ENCODE measurements around the gene ERBIN. TPM values are rescaled to one million over a fixed set of nuclear protein-coding genes. Genes with fewer than 3 reads are reported as not detected.
"Not testable (repeated sequence)": the region's sequence is repeated elsewhere in the genome, so short reads cannot be mapped to it uniquely, and the experiment has no call there.

Gene ERBIN, protein sequence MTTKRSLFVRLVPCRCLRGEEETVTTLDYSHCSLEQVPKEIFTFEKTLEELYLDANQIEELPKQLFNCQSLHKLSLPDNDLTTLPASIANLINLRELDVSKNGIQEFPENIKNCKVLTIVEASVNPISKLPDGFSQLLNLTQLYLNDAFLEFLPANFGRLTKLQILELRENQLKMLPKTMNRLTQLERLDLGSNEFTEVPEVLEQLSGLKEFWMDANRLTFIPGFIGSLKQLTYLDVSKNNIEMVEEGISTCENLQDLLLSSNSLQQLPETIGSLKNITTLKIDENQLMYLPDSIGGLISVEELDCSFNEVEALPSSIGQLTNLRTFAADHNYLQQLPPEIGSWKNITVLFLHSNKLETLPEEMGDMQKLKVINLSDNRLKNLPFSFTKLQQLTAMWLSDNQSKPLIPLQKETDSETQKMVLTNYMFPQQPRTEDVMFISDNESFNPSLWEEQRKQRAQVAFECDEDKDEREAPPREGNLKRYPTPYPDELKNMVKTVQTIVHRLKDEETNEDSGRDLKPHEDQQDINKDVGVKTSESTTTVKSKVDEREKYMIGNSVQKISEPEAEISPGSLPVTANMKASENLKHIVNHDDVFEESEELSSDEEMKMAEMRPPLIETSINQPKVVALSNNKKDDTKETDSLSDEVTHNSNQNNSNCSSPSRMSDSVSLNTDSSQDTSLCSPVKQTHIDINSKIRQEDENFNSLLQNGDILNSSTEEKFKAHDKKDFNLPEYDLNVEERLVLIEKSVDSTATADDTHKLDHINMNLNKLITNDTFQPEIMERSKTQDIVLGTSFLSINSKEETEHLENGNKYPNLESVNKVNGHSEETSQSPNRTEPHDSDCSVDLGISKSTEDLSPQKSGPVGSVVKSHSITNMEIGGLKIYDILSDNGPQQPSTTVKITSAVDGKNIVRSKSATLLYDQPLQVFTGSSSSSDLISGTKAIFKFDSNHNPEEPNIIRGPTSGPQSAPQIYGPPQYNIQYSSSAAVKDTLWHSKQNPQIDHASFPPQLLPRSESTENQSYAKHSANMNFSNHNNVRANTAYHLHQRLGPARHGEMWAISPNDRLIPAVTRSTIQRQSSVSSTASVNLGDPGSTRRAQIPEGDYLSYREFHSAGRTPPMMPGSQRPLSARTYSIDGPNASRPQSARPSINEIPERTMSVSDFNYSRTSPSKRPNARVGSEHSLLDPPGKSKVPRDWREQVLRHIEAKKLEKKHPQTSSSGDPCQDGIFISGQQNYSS (N-terminal part only)
- total RNA-seq = 56.6 and 62.8 TPM in 2 replicates
- 12.9 TPM for polyA plus RNA-seq (2012)

- peak; percentile 82 for DNase-seq (ENCODE audit: low read depth)
Measured at GRCh38 chr5:65926276-65926783, at the start of gene ERBIN. Gene ERBIN, plus strand, starts transcription at chr5:65926575. Its CDS starts 66,144 bp downstream, at chr5:65992719.

- no peak for DNase-seq (ENCODE audit: low read depth)
Measured at GRCh38 chr5:65876970-65877369, 49.4 kb upstream of the ERBIN start.

- peak; percentile 52 for DNase-seq (ENCODE audit: low read depth)
Measured at GRCh38 chr5:65879668-65880256, 46.6 kb upstream of the ERBIN start.

- DNase-seq (ENCODE audit: low read depth) = peak; percentile 80
Measured at GRCh38 chr5:65880496-65881072, 45.8 kb upstream of the ERBIN start.

DNA sequence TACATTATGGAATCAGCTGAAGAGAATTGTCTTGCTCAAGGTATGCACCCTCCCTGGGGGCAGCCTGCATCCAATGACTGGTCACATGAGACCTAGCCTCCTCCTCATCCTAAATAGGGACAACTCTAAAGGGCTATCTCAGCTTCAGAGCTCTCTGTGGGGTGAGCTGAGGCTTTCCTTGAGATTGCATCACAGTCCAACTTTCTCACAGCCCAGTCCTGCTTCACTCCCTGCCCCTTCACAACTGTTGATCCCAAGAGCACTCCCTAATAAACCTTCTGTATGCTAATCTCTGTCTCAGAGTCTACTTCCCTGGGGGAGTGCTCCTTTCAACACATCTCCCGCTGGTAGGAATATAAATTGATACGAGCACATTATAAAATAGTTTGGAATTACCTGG lies 44.1 kb upstream of the ERBIN start:
- no peak for DNase-seq (ENCODE audit: low read depth)

DNA sequence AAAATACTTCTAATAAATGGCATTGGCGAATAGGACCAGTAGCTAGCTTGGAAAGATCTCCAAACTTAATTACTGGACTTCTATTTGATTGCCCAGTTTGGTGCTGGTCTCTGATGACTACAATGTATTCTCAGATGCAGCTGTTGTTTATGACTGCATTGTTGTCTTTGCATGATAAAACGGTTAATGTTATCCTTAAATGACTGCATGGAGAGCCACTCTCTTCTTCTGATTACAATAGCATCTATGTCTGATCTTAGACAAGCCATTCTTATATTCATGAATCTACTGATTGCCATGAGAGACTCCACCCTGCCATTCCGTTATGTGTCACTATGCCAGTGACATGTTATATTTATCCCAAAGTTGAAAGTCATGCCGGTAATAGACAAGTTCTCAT lies 42.9 kb upstream of the ERBIN start:
- DNase-seq (ENCODE audit: low read depth) = peak; percentile 30

DNA sequence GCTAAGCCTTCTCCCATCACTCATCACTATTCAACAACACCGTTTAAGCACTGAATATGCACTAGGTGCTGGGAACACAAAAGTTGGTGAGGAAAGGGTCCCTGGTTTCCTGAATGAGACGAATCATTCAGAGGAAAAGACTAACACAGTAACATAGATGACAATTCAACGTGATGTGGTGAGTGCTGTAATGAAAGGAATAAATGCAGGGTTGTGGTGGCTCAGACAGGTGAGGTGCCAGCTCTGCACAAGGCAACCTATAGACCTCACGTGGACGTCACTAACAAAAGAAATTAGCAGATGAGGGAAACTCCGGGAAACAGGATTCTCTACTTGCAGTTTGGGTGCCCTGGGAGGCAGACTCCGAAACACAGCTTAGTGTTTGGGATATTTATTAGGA lies 40.0 kb upstream of the ERBIN start:
- DNase-seq (ENCODE audit: low read depth) = no peak

DNA sequence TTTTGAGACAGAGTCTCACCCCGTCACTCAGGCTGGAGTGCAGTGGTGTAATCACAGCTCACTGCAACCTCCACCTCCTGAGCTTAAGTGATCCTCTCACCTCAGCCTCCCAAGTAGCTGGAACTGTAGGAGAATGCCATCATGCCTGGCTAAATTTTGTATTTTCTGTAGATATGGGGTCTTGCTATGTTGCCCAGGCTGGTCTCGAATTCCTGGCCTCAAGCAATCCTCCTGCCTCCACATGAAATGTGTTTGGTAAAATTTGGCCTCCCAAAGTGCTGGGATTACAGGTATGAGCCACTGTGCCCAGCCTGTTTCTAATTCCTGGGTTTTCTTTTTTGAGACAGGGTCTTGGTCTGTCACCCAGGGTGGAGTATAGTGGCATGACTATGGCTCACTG lies 34.4 kb upstream of the ERBIN start:
- not testable (repeated sequence) for DNase-seq (ENCODE audit: low read depth)

DNA sequence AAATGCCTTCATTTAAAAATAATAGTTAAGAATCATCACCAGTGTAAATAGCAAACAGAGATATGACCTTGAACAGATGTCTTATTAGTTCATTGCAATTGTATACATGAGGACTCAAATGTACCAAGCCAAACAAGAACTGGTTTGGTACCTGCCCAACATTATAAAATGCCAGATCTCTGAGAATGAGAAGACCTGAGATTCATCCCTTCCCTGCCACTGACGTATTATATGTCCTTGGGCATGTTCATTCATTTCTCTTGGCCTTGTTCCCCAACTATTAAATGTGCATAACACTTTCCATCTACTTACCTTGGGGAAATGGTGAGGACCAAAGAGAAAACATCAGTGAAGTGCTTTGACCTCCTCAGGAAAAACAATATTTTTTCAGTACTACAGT lies 33.6 kb upstream of the ERBIN start:
- DNase-seq (ENCODE audit: low read depth) = no peak

GRCh38 chr5:65893749-65894430 lies 32.5 kb upstream of the ERBIN start:
- no peak for DNase-seq (ENCODE audit: low read depth)

- DNase-seq (ENCODE audit: low read depth) = no peak
Measured at GRCh38 chr5:65895891-65896290, 30.5 kb upstream of the ERBIN start.

DNA sequence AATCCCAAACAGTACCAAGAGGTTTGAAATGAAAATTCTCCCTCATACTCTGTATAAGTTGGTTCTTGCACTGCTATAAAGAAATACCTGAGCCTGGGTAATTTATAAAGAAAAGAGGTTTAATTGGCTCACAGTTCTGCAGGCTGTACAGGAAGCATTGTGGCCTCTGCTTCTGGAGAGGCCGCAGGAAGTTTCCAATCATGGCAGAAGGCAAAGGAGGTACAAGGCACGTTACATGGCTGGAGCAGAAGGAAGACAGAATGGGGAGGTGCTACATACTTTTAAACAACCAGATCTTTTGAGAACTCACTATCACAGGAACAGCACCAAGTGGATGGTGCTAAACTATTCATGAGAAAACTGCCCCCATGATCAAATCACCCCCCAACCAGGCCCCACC lies 25.6 kb upstream of the ERBIN start:
- DNase-seq (ENCODE audit: low read depth) = no peak

- no peak for DNase-seq (ENCODE audit: low read depth)
Measured at GRCh38 chr5:65902104-65902503, 24.3 kb upstream of the ERBIN start.

GRCh38 chr5:65903581-65903980 lies 22.8 kb upstream of the ERBIN start:
- DNase-seq (ENCODE audit: low read depth) = no peak

GRCh38 chr5:65906256-65906655 lies 20.1 kb upstream of the ERBIN start:
- no peak for DNase-seq (ENCODE audit: low read depth)

GRCh38 chr5:65907135-65907534 lies 19.2 kb upstream of the ERBIN start:
- DNase-seq (ENCODE audit: low read depth) = no peak

GRCh38 chr5:65910711-65911110 lies 15.7 kb upstream of the ERBIN start:
- DNase-seq (ENCODE audit: low read depth) = no peak

GRCh38 chr5:65912311-65912710 lies 14.1 kb upstream of the ERBIN start:
- no peak for DNase-seq (ENCODE audit: low read depth)

- DNase-seq (ENCODE audit: low read depth) = no peak
Measured at GRCh38 chr5:65913519-65913918, 12.9 kb upstream of the ERBIN start.

- DNase-seq (ENCODE audit: low read depth) = no peak
Measured at GRCh38 chr5:65914641-65915196, 11.7 kb upstream of the ERBIN start.
